Activated gamma-delta T cell (primary cell): Measurements from ENCODE around the gene GTSE1.

Source experiments
- DNase-seq: peaks from one replicate; lab custom pipeline; 2025; lab: John Stamatoyannopoulos, UW

Gene GTSE1

DNA sequence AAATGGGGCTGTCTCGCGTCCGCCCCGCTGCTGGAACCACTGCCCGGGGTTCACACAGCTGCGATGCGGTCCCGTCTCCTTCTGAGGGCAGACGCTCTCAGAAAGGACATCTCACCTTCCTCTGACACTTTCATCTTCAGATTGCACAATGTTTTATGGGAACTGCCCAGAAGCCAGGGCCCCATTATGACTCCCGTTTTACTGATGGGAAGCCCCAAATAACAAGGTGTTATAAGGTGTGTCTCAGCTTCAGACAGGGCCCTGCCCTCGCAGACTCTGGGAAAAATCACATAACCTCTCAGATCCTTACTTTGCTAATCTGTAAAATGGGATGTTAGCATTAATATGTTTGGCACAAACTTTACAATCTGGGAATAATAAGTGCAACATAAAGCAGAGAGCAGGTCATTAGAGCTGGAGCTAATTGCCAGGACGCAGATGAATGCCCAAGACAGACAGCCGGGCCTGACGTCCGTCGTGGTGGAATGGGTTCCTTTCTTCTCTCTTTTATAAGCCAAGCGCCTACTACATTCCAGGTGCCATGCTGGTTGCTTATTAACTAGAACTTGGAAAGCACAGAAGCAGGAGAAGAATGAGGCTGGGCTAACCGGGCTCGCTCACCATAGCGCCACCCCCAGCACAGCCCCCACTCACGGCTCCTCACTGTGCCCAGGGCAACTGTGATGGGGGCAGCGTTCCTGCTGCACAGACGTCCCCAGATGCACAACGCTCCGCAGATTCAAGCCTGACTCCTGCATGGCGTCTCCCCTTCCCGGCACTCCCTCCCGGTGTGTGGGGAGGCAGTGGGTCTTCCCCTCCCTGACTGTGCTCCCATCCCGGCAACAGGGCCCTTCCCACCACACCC lies 82.6 kb downstream of the GTSE1 start:
- no peak for DNase-seq

DNA sequence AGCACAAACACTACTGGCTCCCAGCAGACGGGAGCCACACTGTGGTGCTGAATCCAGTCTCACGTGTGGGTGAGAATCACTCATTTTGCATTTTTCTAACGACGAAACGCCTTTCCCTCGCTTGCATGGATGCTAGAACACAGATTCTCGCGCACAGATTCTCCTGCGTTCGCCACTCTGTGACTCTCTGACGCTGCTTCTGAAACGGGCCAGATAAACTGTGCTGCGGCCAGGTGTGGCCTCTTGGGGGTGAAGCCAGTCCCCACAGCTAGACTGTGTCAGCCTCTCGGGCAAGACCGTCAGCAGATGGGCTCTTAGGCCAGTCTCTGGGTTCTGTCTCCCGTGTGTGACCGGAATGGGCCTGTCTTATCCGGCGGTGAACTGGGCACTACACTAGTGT lies 83.4 kb downstream of the GTSE1 start:
- DNase-seq = no peak
